Lower leg skin (tissue), 3 donors: ENCODE measurements around the gene PRDM8.

Experiments
- POLR2A ChIP-seq, 2 donors: fragments of 450-650 bp; IDR thresholded peaks; one replicate each; pipeline ENCODE4 v1.6.1; 2016 to 2017; ENCODE audit warnings: antibody characterized with exemption in 2 of 2, mild to moderate bottlenecking in 1 of 2, moderate library complexity in 1 of 2
- TF ChIP-seq, protein P1 (sequence below), 3 donors: fragments of 450-650 bp; IDR thresholded peaks; one replicate each; pipeline ENCODE4 v1.5.1; 2016; ENCODE audit warnings: antibody characterized with exemption in 3 of 3, mild to moderate bottlenecking in 3 of 3, moderate library complexity in 2 of 3

DNA sequence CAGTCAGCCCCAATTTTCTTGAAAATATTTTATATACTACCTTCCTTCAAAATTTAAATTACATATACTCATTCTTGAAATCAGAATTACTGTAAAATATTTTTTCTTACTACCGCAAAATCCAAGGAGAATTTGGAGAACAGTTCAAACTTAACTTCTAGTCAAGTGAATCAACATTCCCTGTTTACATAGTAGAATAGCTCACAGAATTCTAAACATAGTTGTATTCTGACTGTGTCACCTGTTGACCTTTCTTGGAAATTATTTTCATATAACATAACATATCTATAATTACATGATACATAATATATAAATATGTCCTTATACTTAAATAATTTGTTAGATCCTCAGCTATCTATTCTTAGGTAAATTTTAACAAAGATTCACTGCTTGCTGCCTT, 38.1 kb downstream of the PRDM8 start:
- TF ChIP-seq, protein P1, sequence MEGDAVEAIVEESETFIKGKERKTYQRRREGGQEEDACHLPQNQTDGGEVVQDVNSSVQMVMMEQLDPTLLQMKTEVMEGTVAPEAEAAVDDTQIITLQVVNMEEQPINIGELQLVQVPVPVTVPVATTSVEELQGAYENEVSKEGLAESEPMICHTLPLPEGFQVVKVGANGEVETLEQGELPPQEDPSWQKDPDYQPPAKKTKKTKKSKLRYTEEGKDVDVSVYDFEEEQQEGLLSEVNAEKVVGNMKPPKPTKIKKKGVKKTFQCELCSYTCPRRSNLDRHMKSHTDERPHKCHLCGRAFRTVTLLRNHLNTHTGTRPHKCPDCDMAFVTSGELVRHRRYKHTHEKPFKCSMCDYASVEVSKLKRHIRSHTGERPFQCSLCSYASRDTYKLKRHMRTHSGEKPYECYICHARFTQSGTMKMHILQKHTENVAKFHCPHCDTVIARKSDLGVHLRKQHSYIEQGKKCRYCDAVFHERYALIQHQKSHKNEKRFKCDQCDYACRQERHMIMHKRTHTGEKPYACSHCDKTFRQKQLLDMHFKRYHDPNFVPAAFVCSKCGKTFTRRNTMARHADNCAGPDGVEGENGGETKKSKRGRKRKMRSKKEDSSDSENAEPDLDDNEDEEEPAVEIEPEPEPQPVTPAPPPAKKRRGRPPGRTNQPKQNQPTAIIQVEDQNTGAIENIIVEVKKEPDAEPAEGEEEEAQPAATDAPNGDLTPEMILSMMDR (IDR thresholded peaks at IDR 0.05): no peak
- TF ChIP-seq POLR2A (IDR thresholded peaks at IDR 0.05): no peak
